HFFc6 (cell line): ENCODE measurements around the gene NFE2L1. TPM values are rescaled to one million over a fixed set of nuclear protein-coding genes. Genes with fewer than 3 reads are reported as not detected.

Experiments used
- DNase-seq: peaks from one replicate; pipeline ENCODE4 v3.0.0-alpha.2; 2018
- H3K27ac Mint-ChIP-seq: 2 replicates; pipeline ENCODE4 v1.8.0; 2020; ENCODE audit warnings: mild to moderate bottlenecking, mixed read lengths
- H3K27me3 Mint-ChIP-seq: 2 replicates; pipeline ENCODE4 v1.8.0; 2021; ENCODE audit warnings: mild to moderate bottlenecking, moderate library complexity, mixed read lengths; ENCODE audit not compliant: insufficient read depth
- H3K36me3 Mint-ChIP-seq: 2 replicates; pipeline ENCODE4 v1.8.0; 2021; ENCODE audit warnings: low read depth, mixed read lengths
- H3K4me1 Mint-ChIP-seq: 2 replicates; pipeline ENCODE4 v1.8.0; 2020; ENCODE audit warnings: low read depth, mixed read lengths
- H3K4me3 Mint-ChIP-seq: 2 replicates; pipeline ENCODE4 v1.8.0; 2020; ENCODE audit warnings: mild to moderate bottlenecking, moderate library complexity, mixed read lengths
- H3K9me3 Mint-ChIP-seq: 2 replicates; pipeline ENCODE4 v1.8.0; 2020; ENCODE audit warnings: mild to moderate bottlenecking, mixed read lengths
- total RNA-seq, 6 experiments: library from RNA; stranded (reverse); fragmentation: NEBNext Ultra II Directional; extraction: Animal tissue kit (Norgen Biotek cat#: 25700); gene quantifications; 2 replicates in 1 of 6; 3 replicates in 5 of 6; pipeline ENCODE4 v1.2.3, GENCODE V29; 2021
- TF ChIP-seq, protein P1 (sequence below): fragments of 200-600 bp; sonication (generic); IDR thresholded peaks from 2 replicates; pipeline ENCODE4 v1.5.0; 2021; ENCODE audit warnings: antibody characterized with exemption, mild to moderate bottlenecking

Gene NFE2L1
- total RNA-seq, 6 experiments from 2014 or later = 181 to 207 (median 193) TPM

GRCh38 chr17:48081858-48082257, 33.7 kb downstream of the NFE2L1 start:
- TF ChIP-seq, protein P1, sequence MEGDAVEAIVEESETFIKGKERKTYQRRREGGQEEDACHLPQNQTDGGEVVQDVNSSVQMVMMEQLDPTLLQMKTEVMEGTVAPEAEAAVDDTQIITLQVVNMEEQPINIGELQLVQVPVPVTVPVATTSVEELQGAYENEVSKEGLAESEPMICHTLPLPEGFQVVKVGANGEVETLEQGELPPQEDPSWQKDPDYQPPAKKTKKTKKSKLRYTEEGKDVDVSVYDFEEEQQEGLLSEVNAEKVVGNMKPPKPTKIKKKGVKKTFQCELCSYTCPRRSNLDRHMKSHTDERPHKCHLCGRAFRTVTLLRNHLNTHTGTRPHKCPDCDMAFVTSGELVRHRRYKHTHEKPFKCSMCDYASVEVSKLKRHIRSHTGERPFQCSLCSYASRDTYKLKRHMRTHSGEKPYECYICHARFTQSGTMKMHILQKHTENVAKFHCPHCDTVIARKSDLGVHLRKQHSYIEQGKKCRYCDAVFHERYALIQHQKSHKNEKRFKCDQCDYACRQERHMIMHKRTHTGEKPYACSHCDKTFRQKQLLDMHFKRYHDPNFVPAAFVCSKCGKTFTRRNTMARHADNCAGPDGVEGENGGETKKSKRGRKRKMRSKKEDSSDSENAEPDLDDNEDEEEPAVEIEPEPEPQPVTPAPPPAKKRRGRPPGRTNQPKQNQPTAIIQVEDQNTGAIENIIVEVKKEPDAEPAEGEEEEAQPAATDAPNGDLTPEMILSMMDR = no peak
- H3K27me3 Mint-ChIP-seq = no peaks in the 10 kb centered on the region
- H3K36me3 Mint-ChIP-seq = no peaks in the 10 kb centered on the region
- DNase-seq = no peak
- no peak overlapping the region for H3K4me3 Mint-ChIP-seq
- no peaks in the 10 kb centered on the region for H3K9me3 Mint-ChIP-seq
- H3K27ac Mint-ChIP-seq = no peak overlapping the region
- no peaks in the 10 kb centered on the region; the same call in 1 of the 2 replicates for H3K4me1 Mint-ChIP-seq

DNA sequence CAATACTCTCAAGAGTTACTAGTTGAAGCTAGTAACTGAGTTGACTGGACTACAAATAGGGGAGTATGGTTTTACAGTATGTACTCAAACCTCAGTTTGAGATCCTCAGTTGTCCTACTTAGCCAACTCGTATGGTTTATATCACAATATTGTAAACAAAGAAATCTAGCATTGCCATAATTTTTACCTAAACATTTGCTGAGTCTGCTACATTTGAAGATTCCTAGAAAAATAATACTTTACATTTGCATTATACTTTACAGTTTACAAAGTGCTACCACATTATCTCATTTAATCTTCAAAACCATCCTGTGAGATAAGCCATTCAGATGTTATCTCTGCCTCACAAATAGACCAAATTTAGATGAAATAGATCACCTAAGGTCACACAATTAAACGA, 36.8 kb downstream of the NFE2L1 start:
- Mint-ChIP-seq H3K27ac (no peak overlapping the region), H3K4me3 (no peak overlapping the region)
- TF ChIP-seq, protein P1 = no peak

GRCh38 chr17:48093341-48094045, 45.3 kb downstream of the NFE2L1 start:
- DNase-seq = no peak
- TF ChIP-seq, protein P1 = no peak
- Mint-ChIP-seq H3K27me3 (no peaks in the 10 kb centered on the region; the same call in 1 of the 2 replicates), H3K9me3 (no peaks in the 10 kb centered on the region), H3K4me3 (no peak overlapping the region), H3K4me1 (peaks cover 10% of the 10 kb centered on the region; the same call in 1 of the 2 replicates), H3K36me3 (peaks cover 10% of the 10 kb centered on the region; the same call in 1 of the 2 replicates), H3K27ac (no peak overlapping the region)

More for the DNA sequence above, 36.8 kb downstream of the NFE2L1 start:
- Mint-ChIP-seq H3K9me3 (no peaks in the 10 kb centered on the region), H3K27me3 (no peaks in the 10 kb centered on the region), H3K4me1 (no peaks in the 10 kb centered on the region), H3K36me3 (peaks cover 5% of the 10 kb centered on the region; the same call in 1 of the 2 replicates)
- DNase-seq = no peak

DNA sequence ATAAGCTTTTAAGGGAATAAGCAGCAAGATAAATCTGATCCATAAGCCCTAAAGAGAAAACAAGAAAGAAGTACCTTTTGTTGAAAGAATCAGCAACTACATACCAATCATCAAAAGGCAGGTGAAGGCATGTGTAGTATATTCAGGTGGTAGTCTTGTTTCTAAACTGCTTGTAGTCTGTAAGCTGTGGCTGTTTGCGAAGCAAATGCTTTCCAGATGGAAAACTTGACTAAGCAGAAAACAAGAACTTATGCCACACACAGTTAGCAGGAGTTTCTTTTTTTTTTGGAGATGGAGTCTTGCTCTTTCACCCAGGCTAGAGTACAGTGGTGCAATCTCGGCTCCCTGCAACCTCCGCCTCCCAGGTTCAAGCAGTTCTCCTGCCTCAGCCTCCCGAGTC, 47.5 kb downstream of the NFE2L1 start:
- peaks cover 11% of the 10 kb centered on the region for H3K36me3 Mint-ChIP-seq
- H3K9me3 Mint-ChIP-seq = no peaks in the 10 kb centered on the region
- TF ChIP-seq, protein P1 = no peak
- DNase-seq = no peak
- peaks cover 18% of the 10 kb centered on the region for H3K4me1 Mint-ChIP-seq
- H3K27ac Mint-ChIP-seq = no peak overlapping the region
- H3K27me3 Mint-ChIP-seq = no peaks in the 10 kb centered on the region; the same call in 1 of the 2 replicates
- no peak overlapping the region for H3K4me3 Mint-ChIP-seq

- Mint-ChIP-seq H3K36me3 (peaks cover 5% of the 10 kb centered on the region), H3K4me3 (peak overlapping the region; percentile 88), H3K9me3 (peaks cover 8% of the 10 kb centered on the region), H3K27ac (peak overlapping the region; percentile 83), H3K27me3 (no peaks in the 10 kb centered on the region; the same call in 1 of the 2 replicates), H3K4me1 (peaks cover 18% of the 10 kb centered on the region)
- DNase-seq = peak; percentile 53
- TF ChIP-seq, protein P1 = no peak
These were observed 52.0 kb downstream of the NFE2L1 start for GRCh38 chr17:48100160-48100559.
